Sigmoid colon (tissue), 7 donors: ENCODE data around the gene AGR2. TPM values are rescaled to one million over a fixed set of nuclear protein-coding genes. Genes with fewer than 3 reads are reported as not detected.
A peak's percentile ranks its signal among the peaks of the same experiment; 100 is the strongest.

Experiments used
- DNase-seq: peaks from one replicate; pipeline ENCODE4 v3.0.0-alpha.2; 2019
- H3K27ac ChIP-seq, 4 donors: fragments of 200-600 bp; sonication (generic); one replicate each; pipeline ENCODE4 v1.5.1; 2016 to 2019; ENCODE audit warnings: mild to moderate bottlenecking in 1 of 4
- H3K27me3 ChIP-seq, 3 donors: fragments of 200-600 bp; sonication (generic); one replicate each; pipeline ENCODE4 v1.5.1; 2019; ENCODE audit warnings: mild to moderate bottlenecking in 1 of 3
- H3K36me3 ChIP-seq, 4 donors: fragments of 200-600 bp; sonication (generic); one replicate each; pipeline ENCODE4 v1.5.1; 2016 to 2019
- H3K4me1 ChIP-seq, 4 donors: fragments of 200-600 bp; sonication (generic); one replicate each; pipeline ENCODE4 v1.5.1; 2017 to 2019
- H3K4me3 ChIP-seq, 4 donors: fragments of 200-600 bp; sonication (generic); one replicate each; pipeline ENCODE4 v1.5.1; 2017 to 2019; ENCODE audit warnings: mild to moderate bottlenecking in 2 of 4, moderate library complexity in 1 of 4
- H3K9me3 ChIP-seq, 4 donors: fragments of 200-600 bp in 3 of 4; sonication (generic) in 3 of 4; one replicate each; pipeline versions ENCODE4 v1.5.1 to v1.6.1; 2013 to 2019
- EP300 ChIP-seq, 4 donors: sonication (generic); formaldehyde crosslinking; IDR thresholded peaks; one replicate each; pipeline ENCODE4 v1.6.1; 2017; ENCODE audit warnings: antibody characterized with exemption in 4 of 4
- POLR2A ChIP-seq, 2 donors: fragments of 450-650 bp; IDR thresholded peaks; one replicate each; pipeline ENCODE4 v1.6.1; 2016; ENCODE audit warnings: antibody characterized with exemption in 2 of 2, mild to moderate bottlenecking in 2 of 2, moderate library complexity in 2 of 2
- POLR2AphosphoS5 ChIP-seq, 4 donors: sonication (generic); formaldehyde crosslinking; IDR thresholded peaks; one replicate each; pipeline ENCODE4 v1.6.1; 2017; ENCODE audit warnings: antibody characterized with exemption in 4 of 4
- WGBS, 2 donors: extraction: QIAGEN DNeasy Blood & Tissue Kit; methylation state at CpG; one replicate each; pipeline ENCODE4 v1.1.7; 2013; 5-methylcytosine and 5-hydroxymethylcytosine counted together
- intact Hi-C: fragments of 100-400 bp; cut with DNase I; formaldehyde crosslinking; loops from one replicate; pipeline ENCODE4 v1.15.1; 2023
- polyA plus RNA-seq, 3 donors: library from polyadenylated mRNA; stranded (reverse); fragments of 200-250 nt; gene quantifications; one replicate each; pipeline ENCODE4 v1.2.3, GENCODE V29; 2013
- total RNA-seq, 4 donors: library from RNA; depleted of rRNA; stranded (reverse); fragments of >200 nt; gene quantifications; one replicate each; pipeline ENCODE4 v1.1.0, GENCODE V29; 2016
- TF ChIP-seq, protein P1 (sequence below), 4 experiments: fragments of 450-650 bp in 3 of 4; fragments of 200-600 bp in 1 of 4; IDR thresholded peaks; one replicate each; pipeline ENCODE4 v1.5.1; 2016 to 2019; ENCODE audit warnings: antibody characterized with exemption in 4 of 4, mild to moderate bottlenecking in 3 of 4, moderate library complexity in 2 of 4
- donor health status: healthy with polysubstance abuse.
- donor health status: Bipolar disorder and iron deficiency.
- donor health status: healthy.

AGR2 gene
- total and polyA plus RNA-seq, 7 donors: 345 to 1,393 (median 370) TPM; not detected in 4

DNA sequence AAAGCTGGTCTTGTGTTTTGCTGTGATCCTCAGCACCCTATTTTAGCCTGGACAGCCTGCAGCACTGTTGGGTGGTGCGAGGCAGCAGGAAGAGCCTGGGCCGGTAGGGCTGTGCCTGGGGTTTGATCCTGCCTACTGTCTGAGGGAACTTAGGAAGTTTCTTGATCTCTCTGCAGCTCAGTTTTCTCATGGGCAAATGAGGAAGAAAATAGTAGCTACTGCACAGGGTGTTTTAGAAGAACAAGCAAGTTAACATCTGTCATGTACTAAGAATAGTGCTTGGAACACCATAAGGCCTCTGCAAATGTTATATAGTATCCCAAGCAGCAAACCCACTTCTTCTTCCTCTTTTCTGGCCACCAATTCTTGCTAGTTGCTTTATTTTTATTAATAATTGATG is 12.0 kb upstream of the AGR2 start:
- Histone ChIP-seq H3K36me3 (no peaks in the 10 kb centered on the region), H3K4me3 (no peak overlapping the region), H3K4me1 (no peaks in the 10 kb centered on the region), H3K27me3 (no peaks in the 10 kb centered on the region), H3K9me3 (no peaks in the 10 kb centered on the region), H3K27ac (peak overlapping the region in 1 of 4 donors; percentile 13)
- DNase-seq: no peak
- intact Hi-C loops: no loop called here
- WGBS, 2 donors: 47 to 51% methylated on average over 2 of the region's 2 CpGs
- TF ChIP-seq EP300 (IDR thresholded peaks at IDR 0.05) (no peak), POLR2A (IDR thresholded peaks at IDR 0.05) (no peak), POLR2AphosphoS5 (IDR thresholded peaks at IDR 0.05) (no peak)
- TF ChIP-seq, protein P1, sequence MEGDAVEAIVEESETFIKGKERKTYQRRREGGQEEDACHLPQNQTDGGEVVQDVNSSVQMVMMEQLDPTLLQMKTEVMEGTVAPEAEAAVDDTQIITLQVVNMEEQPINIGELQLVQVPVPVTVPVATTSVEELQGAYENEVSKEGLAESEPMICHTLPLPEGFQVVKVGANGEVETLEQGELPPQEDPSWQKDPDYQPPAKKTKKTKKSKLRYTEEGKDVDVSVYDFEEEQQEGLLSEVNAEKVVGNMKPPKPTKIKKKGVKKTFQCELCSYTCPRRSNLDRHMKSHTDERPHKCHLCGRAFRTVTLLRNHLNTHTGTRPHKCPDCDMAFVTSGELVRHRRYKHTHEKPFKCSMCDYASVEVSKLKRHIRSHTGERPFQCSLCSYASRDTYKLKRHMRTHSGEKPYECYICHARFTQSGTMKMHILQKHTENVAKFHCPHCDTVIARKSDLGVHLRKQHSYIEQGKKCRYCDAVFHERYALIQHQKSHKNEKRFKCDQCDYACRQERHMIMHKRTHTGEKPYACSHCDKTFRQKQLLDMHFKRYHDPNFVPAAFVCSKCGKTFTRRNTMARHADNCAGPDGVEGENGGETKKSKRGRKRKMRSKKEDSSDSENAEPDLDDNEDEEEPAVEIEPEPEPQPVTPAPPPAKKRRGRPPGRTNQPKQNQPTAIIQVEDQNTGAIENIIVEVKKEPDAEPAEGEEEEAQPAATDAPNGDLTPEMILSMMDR (IDR thresholded peaks at IDR 0.05): no peak

DNA sequence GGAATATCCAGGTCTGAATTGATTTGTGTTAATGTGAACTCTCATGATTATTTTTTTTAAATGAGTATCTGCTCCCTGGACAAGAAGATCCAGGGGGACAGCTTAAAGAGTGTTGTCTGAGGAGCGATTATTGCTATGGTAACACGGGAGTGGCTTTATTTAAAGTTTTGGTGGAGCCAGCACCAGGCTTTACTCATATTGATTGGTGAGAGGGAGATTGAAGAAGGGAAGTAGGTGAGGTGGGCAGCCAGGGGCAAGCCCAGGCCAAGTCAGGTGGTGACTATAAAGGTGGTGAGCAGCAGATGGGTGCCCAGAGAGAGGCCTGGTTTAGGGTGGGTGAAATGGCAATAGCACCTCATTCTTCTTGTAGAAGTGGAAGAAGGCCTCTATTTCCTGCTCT is 10.2 kb upstream of the AGR2 start:
- H3K4me1 ChIP-seq: no peaks in the 10 kb centered on the region
- TF ChIP-seq, protein P1 (IDR thresholded peaks at IDR 0.05): no peak
- TF ChIP-seq POLR2A (IDR thresholded peaks at IDR 0.05): no peak
- no peak for TF ChIP-seq POLR2AphosphoS5 (IDR thresholded peaks at IDR 0.05)
- TF ChIP-seq EP300 (IDR thresholded peaks at IDR 0.05): no peak
- WGBS, 2 donors: 17 to 75% methylated on average over 2 of the region's 2 CpGs
- no peaks in the 10 kb centered on the region for H3K36me3 ChIP-seq
- H3K9me3 ChIP-seq: no peaks in the 10 kb centered on the region
- no peak overlapping the region for H3K4me3 ChIP-seq
- no peak for DNase-seq
- H3K27me3 ChIP-seq: no peaks in the 10 kb centered on the region
- no peak overlapping the region for H3K27ac ChIP-seq
- intact Hi-C loops: no loop called here

DNA sequence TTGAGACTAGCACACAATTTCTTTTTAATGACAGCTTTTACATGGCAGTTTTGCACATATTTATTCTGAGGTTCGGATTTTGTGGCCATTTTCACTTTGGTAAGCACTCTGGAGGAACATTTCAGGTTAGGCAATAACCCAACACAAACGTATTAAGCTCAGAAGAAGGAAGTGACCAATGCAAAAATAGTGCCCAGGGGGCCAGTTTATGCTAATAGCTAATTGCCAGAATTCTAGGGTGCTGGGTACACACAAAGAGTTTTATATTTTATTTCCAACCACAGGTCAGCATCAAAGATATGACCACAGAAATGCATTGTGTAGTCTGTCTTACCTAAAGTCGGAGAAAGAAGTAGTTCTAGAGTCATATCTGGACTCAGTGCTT is 8.4 kb upstream of the AGR2 start:
- Histone ChIP-seq H3K9me3 (no peaks in the 10 kb centered on the region), H3K27ac (no peak overlapping the region), H3K4me1 (no peaks in the 10 kb centered on the region), H3K36me3 (no peaks in the 10 kb centered on the region), H3K4me3 (no peak overlapping the region), H3K27me3 (no peaks in the 10 kb centered on the region)
- no peak for DNase-seq
- TF ChIP-seq, protein P1 (IDR thresholded peaks at IDR 0.05): no peak
- intact Hi-C loops: no loop called here
- 27 to 68% methylated on average over 3 of the region's 3 CpGs for WGBS, 2 donors

DNA sequence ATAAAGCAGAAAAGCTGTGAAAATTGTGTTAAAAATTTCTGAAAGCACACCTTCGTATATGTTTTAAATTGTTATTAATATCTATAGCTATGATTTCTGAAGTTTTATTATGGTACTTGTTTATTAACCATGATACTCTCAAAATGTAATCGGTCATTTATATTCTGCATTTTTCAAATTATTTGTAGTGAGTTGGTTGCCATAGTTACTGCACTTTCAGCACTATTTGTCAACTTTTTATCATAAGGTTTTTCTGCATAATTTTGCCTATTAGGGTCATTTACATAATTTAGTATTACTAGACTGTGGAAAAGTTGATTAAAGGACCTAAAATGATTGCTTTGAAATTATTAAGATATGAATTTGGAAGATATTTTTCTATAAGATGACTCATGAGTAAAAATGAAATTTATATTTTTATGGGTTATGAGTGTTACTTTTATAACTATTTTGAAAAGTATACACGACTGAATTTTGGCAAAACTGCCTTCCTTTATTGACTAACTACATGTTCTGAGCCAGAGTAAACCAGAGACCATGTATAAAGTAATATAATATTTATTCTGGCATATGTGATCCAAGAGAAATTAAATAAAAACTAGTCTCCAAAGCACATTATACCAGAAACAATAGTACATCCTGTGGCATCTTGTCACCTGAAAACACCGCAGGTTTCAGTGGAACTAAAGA is 7.9 kb upstream of the AGR2 start:
- 38 to 71% methylated on average over 4 of the region's 4 CpGs for WGBS, 2 donors
- no peak for DNase-seq

More for the DNA sequence above, 7.9 kb upstream of the AGR2 start:
- no peak for TF ChIP-seq POLR2A (IDR thresholded peaks at IDR 0.05)
- no peak for TF ChIP-seq POLR2AphosphoS5 (IDR thresholded peaks at IDR 0.05)
- TF ChIP-seq, protein P1 (IDR thresholded peaks at IDR 0.05): no peak
- TF ChIP-seq EP300 (IDR thresholded peaks at IDR 0.05): no peak
- Histone ChIP-seq H3K27me3 (no peaks in the 10 kb centered on the region), H3K27ac (no peak overlapping the region), H3K4me1 (no peaks in the 10 kb centered on the region), H3K9me3 (no peaks in the 10 kb centered on the region), H3K4me3 (no peak overlapping the region), H3K36me3 (no peaks in the 10 kb centered on the region)
- intact Hi-C loops: no loop called here
